ENCODE measurements around the gene GLI3.

GLI3 gene

GRCh38 chr7:42155584-42156290 lies 81.3 kb downstream of the GLI3 start:
- H3K4me1 ChIP-seq (ENCODE audit: insufficient read depth, insufficient read length), result peaks cover 11% of the 10 kb centered on the region
- no peak for TF ChIP-seq SUZ12 (IDR thresholded peaks at IDR 0.05; ENCODE audit: extremely low read depth, insufficient read depth, insufficient read length)
- no peak for TF ChIP-seq YY1 (IDR thresholded peaks at IDR 0.05; ENCODE audit: insufficient read depth, insufficient read length)
- TF ChIP-seq ZNF274 (IDR thresholded peaks at IDR 0.05; ENCODE audit: low read depth, low read length), result no peak
- no peaks in the 10 kb centered on the region for H3K36me3 ChIP-seq (ENCODE audit: insufficient read depth, insufficient read length, low read length)
- DNase-seq (ENCODE audit: low read depth, low spot score), result no peak
- no peak overlapping the region for H3K4me3 ChIP-seq (ENCODE audit: insufficient read length, low read depth)
- H3K9ac ChIP-seq (ENCODE audit: insufficient read length, low read depth), result no peak overlapping the region
- H3K9me3 ChIP-seq (ENCODE audit: insufficient read depth, low read length), result no peaks in the 10 kb centered on the region
- no peaks in the 10 kb centered on the region for H3K27me3 ChIP-seq (ENCODE audit: insufficient read depth, insufficient read length)

GRCh38 chr7:42154173-42154572 lies 82.8 kb downstream of the GLI3 start:
- H3K9me3 ChIP-seq (ENCODE audit: insufficient read depth, low read length), result no peaks in the 10 kb centered on the region
- no peak for TF ChIP-seq SUZ12 (IDR thresholded peaks at IDR 0.05; ENCODE audit: extremely low read depth, insufficient read depth, insufficient read length)
- TF ChIP-seq ZNF274 (IDR thresholded peaks at IDR 0.05; ENCODE audit: low read depth, low read length), result no peak
- peaks cover 11% of the 10 kb centered on the region for H3K4me1 ChIP-seq (ENCODE audit: insufficient read depth, insufficient read length)
- no peak overlapping the region for H3K4me3 ChIP-seq (ENCODE audit: insufficient read length, low read depth)
- no peak overlapping the region for H3K9ac ChIP-seq (ENCODE audit: insufficient read length, low read depth)
- no peaks in the 10 kb centered on the region for H3K36me3 ChIP-seq (ENCODE audit: insufficient read depth, insufficient read length, low read length)
- no peak for DNase-seq (ENCODE audit: low read depth, low spot score)
- no peaks in the 10 kb centered on the region for H3K27me3 ChIP-seq (ENCODE audit: insufficient read depth, insufficient read length)

- no peak for DNase-seq (ENCODE audit: low read depth, low spot score)
- no peaks in the 10 kb centered on the region for H3K27me3 ChIP-seq (ENCODE audit: insufficient read depth, insufficient read length)
Measured at GRCh38 chr7:42152329-42153205, 84.4 kb downstream of the GLI3 start.

GRCh38 chr7:42151309-42151708 lies 85.7 kb downstream of the GLI3 start:
- TF ChIP-seq SUZ12 (IDR thresholded peaks at IDR 0.05; ENCODE audit: extremely low read depth, insufficient read depth, insufficient read length) (no peak), ZNF274 (IDR thresholded peaks at IDR 0.05; ENCODE audit: low read depth, low read length) (no peak), YY1 (IDR thresholded peaks at IDR 0.05; ENCODE audit: insufficient read depth, insufficient read length) (no peak)
- Histone ChIP-seq H3K4me3 (ENCODE audit: insufficient read length, low read depth) (no peak overlapping the region), H3K9ac (ENCODE audit: insufficient read length, low read depth) (no peak overlapping the region), H3K36me3 (ENCODE audit: insufficient read depth, insufficient read length, low read length) (peaks cover 20% of the 10 kb centered on the region), H3K27me3 (ENCODE audit: insufficient read depth, insufficient read length) (no peaks in the 10 kb centered on the region), H3K4me1 (ENCODE audit: insufficient read depth, insufficient read length) (peaks cover 8% of the 10 kb centered on the region), H3K9me3 (ENCODE audit: insufficient read depth, low read length) (no peaks in the 10 kb centered on the region)
- DNase-seq (ENCODE audit: low read depth, low spot score), result no peak

More at GRCh38 chr7:42152329-42153205, 84.4 kb downstream of the GLI3 start:
- Histone ChIP-seq H3K4me1 (ENCODE audit: insufficient read depth, insufficient read length) (peaks cover 11% of the 10 kb centered on the region), H3K36me3 (ENCODE audit: insufficient read depth, insufficient read length, low read length) (peaks cover 13% of the 10 kb centered on the region), H3K9ac (ENCODE audit: insufficient read length, low read depth) (peak overlapping the region; percentile 37), H3K9me3 (ENCODE audit: insufficient read depth, low read length) (no peaks in the 10 kb centered on the region), H3K4me3 (ENCODE audit: insufficient read length, low read depth) (no peak overlapping the region)
- TF ChIP-seq YY1 (IDR thresholded peaks at IDR 0.05; ENCODE audit: insufficient read depth, insufficient read length) (no peak), SUZ12 (IDR thresholded peaks at IDR 0.05; ENCODE audit: extremely low read depth, insufficient read depth, insufficient read length) (no peak)

GRCh38 chr7:42145539-42145938 lies 91.5 kb downstream of the GLI3 start:
- no peak for TF ChIP-seq YY1 (IDR thresholded peaks at IDR 0.05; ENCODE audit: insufficient read depth, insufficient read length)
- no peak for TF ChIP-seq SUZ12 (IDR thresholded peaks at IDR 0.05; ENCODE audit: extremely low read depth, insufficient read depth, insufficient read length)
- no peak for TF ChIP-seq ZNF274 (IDR thresholded peaks at IDR 0.05; ENCODE audit: low read depth, low read length)
- Histone ChIP-seq H3K4me3 (ENCODE audit: insufficient read length, low read depth) (no peak overlapping the region), H3K9me3 (ENCODE audit: insufficient read depth, low read length) (no peaks in the 10 kb centered on the region), H3K27me3 (ENCODE audit: insufficient read depth, insufficient read length) (no peaks in the 10 kb centered on the region), H3K36me3 (ENCODE audit: insufficient read depth, insufficient read length, low read length) (peaks cover 36% of the 10 kb centered on the region), H3K9ac (ENCODE audit: insufficient read length, low read depth) (no peak overlapping the region), H3K4me1 (ENCODE audit: insufficient read depth, insufficient read length) (no peaks in the 10 kb centered on the region)
- DNase-seq (ENCODE audit: low read depth, low spot score), result no peak

GRCh38 chr7:42144604-42145003 lies 92.4 kb downstream of the GLI3 start:
- H3K4me1 ChIP-seq (ENCODE audit: insufficient read depth, insufficient read length), result peaks cover 2% of the 10 kb centered on the region
- peaks cover 38% of the 10 kb centered on the region for H3K36me3 ChIP-seq (ENCODE audit: insufficient read depth, insufficient read length, low read length)
- no peaks in the 10 kb centered on the region for H3K9me3 ChIP-seq (ENCODE audit: insufficient read depth, low read length)
- TF ChIP-seq YY1 (IDR thresholded peaks at IDR 0.05; ENCODE audit: insufficient read depth, insufficient read length) (no peak), SUZ12 (IDR thresholded peaks at IDR 0.05; ENCODE audit: extremely low read depth, insufficient read depth, insufficient read length) (no peak)
- no peak overlapping the region for H3K9ac ChIP-seq (ENCODE audit: insufficient read length, low read depth)
- no peaks in the 10 kb centered on the region for H3K27me3 ChIP-seq (ENCODE audit: insufficient read depth, insufficient read length)
- H3K4me3 ChIP-seq (ENCODE audit: insufficient read length, low read depth), result no peak overlapping the region
- DNase-seq (ENCODE audit: low read depth, low spot score), result no peak
